Panc1 (cell line): ENCODE results near the gene NKAIN2.
"Not testable (repeated sequence)": the region's sequence is repeated elsewhere in the genome, so short reads cannot be mapped to it uniquely, and the experiment has no call there.

Experiments
- TF ChIP-seq, protein P1 (sequence below): fragments of 450-650 bp; IDR thresholded peaks from 2 replicates; pipeline ENCODE4 v1.5.1; 2017; ENCODE audit warnings: mild to moderate bottlenecking
- TF ChIP-seq, protein P2 (sequence below), 2 experiments: IDR thresholded peaks; 2 replicates each; pipeline ENCODE4 v1.6.1; 2011 to 2012; ENCODE audit warnings: low read depth in 2 of 2, control low read depth in 1 of 2, low read length in 1 of 2, mild to moderate bottlenecking in 1 of 2, moderate library complexity in 1 of 2; ENCODE audit not compliant: insufficient read depth in 1 of 2

DNA sequence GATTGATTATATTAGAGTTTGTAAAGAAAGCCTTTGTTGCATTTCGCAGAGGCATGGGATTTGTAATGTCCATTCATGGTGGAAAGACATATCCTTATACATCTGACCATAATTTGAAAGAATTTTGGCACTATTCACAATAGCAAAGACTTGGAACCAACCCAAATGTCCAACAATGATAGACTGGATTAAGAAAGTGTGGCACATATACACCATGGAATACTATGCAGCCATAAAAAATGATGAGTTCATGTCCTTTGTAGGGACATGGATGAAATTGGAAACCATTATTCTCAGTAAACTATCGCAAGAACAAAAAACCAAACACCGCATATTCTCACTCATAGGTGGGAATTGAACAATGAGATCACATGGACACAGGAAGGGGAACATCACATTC is 119.7 kb downstream of the NKAIN2 start:
- TF ChIP-seq, protein P1, sequence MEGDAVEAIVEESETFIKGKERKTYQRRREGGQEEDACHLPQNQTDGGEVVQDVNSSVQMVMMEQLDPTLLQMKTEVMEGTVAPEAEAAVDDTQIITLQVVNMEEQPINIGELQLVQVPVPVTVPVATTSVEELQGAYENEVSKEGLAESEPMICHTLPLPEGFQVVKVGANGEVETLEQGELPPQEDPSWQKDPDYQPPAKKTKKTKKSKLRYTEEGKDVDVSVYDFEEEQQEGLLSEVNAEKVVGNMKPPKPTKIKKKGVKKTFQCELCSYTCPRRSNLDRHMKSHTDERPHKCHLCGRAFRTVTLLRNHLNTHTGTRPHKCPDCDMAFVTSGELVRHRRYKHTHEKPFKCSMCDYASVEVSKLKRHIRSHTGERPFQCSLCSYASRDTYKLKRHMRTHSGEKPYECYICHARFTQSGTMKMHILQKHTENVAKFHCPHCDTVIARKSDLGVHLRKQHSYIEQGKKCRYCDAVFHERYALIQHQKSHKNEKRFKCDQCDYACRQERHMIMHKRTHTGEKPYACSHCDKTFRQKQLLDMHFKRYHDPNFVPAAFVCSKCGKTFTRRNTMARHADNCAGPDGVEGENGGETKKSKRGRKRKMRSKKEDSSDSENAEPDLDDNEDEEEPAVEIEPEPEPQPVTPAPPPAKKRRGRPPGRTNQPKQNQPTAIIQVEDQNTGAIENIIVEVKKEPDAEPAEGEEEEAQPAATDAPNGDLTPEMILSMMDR = not testable (repeated sequence)
- TF ChIP-seq, protein P2, sequence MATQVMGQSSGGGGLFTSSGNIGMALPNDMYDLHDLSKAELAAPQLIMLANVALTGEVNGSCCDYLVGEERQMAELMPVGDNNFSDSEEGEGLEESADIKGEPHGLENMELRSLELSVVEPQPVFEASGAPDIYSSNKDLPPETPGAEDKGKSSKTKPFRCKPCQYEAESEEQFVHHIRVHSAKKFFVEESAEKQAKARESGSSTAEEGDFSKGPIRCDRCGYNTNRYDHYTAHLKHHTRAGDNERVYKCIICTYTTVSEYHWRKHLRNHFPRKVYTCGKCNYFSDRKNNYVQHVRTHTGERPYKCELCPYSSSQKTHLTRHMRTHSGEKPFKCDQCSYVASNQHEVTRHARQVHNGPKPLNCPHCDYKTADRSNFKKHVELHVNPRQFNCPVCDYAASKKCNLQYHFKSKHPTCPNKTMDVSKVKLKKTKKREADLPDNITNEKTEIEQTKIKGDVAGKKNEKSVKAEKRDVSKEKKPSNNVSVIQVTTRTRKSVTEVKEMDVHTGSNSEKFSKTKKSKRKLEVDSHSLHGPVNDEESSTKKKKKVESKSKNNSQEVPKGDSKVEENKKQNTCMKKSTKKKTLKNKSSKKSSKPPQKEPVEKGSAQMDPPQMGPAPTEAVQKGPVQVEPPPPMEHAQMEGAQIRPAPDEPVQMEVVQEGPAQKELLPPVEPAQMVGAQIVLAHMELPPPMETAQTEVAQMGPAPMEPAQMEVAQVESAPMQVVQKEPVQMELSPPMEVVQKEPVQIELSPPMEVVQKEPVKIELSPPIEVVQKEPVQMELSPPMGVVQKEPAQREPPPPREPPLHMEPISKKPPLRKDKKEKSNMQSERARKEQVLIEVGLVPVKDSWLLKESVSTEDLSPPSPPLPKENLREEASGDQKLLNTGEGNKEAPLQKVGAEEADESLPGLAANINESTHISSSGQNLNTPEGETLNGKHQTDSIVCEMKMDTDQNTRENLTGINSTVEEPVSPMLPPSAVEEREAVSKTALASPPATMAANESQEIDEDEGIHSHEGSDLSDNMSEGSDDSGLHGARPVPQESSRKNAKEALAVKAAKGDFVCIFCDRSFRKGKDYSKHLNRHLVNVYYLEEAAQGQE (IDR thresholded peaks at IDR 0.05; ENCODE audit: insufficient read depth in 1 of 2, low read depth in 2 of 2, low read length in 1 of 2) = not testable (repeated sequence)
